ENCODE results near the gene PAH.

DNA sequence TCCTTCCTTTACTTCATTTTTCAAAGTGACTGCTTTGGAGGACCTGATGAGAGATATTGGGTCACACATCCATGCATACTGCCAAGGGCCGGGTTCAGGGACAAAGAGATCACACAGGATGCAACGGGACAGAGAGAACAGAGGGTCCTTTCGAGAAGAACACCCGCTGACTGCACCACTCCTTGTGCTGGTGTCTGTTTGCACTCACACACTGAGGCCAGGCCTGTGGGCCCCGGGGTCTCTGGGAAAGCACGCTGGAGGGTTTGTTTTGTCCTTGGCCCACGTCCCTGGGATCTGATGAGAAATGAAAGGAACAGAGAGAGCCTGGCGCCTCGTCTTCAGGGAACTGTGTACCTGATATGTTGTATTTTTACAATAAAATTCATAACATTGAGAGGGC lies 42.2 kb downstream of the PAH start:
- TF ChIP-seq POLR2AphosphoS5 (IDR thresholded peaks at IDR 0.05; ENCODE audit: insufficient read depth, low read depth, low read length) (no peak), MYC (IDR thresholded peaks at IDR 0.05; ENCODE audit: low read depth, low read length) (no peak)
- TF ChIP-seq, protein P1, sequence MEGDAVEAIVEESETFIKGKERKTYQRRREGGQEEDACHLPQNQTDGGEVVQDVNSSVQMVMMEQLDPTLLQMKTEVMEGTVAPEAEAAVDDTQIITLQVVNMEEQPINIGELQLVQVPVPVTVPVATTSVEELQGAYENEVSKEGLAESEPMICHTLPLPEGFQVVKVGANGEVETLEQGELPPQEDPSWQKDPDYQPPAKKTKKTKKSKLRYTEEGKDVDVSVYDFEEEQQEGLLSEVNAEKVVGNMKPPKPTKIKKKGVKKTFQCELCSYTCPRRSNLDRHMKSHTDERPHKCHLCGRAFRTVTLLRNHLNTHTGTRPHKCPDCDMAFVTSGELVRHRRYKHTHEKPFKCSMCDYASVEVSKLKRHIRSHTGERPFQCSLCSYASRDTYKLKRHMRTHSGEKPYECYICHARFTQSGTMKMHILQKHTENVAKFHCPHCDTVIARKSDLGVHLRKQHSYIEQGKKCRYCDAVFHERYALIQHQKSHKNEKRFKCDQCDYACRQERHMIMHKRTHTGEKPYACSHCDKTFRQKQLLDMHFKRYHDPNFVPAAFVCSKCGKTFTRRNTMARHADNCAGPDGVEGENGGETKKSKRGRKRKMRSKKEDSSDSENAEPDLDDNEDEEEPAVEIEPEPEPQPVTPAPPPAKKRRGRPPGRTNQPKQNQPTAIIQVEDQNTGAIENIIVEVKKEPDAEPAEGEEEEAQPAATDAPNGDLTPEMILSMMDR (IDR thresholded peaks at IDR 0.05; ENCODE audit: extremely low read depth in 1 of 2, insufficient read depth in 1 of 2, low read depth in 1 of 2, low read length in 2 of 2): no peak

All from endothelial cell of umbilical vein (primary cell).